Hematopoietic multipotent progenitor cell (in vitro differentiated cells): ENCODE measurements around the gene GPM6B. TPM values are rescaled to one million over a fixed set of nuclear protein-coding genes. Genes with fewer than 3 reads are reported as not detected.
"Not testable (repeated sequence)": the region's sequence is repeated elsewhere in the genome, so short reads cannot be mapped to it uniquely, and the experiment has no call there.

ENCODE experiments used
- DNase-seq, 3 donors: peaks; one replicate each; pipeline ENCODE4 v3.0.0-alpha.2; 2011 to 2015; ENCODE audit warnings: low read depth in 2 of 3, low spot score in 2 of 3
- total RNA-seq: library from RNA; depleted of rRNA; stranded (reverse); fragments of >200 nt; gene quantifications from one replicate; pipeline ENCODE4 v1.2.3, GENCODE V29; 2012

Gene GPM6B
- total RNA-seq, 1 donor = 0.81 TPM

- no peak for DNase-seq
These were observed 83.4 kb downstream of the GPM6B start for GRCh38 chrX:13733506-13733905.

GRCh38 chrX:13732246-13733067 lies 84.4 kb downstream of the GPM6B start:
- no peak for DNase-seq

GRCh38 chrX:13730523-13730922 lies 86.4 kb downstream of the GPM6B start:
- DNase-seq = not testable (repeated sequence)

- not testable (repeated sequence) for DNase-seq
These were observed 90.3 kb downstream of the GPM6B start for GRCh38 chrX:13726583-13726982.

- not testable (repeated sequence) for DNase-seq
These were observed 92.0 kb downstream of the GPM6B start for GRCh38 chrX:13724878-13725277.

GRCh38 chrX:13721819-13722519 lies 94.9 kb downstream of the GPM6B start:
- DNase-seq = peak in 2 of 3 donors; percentile 60 to 73

DNA sequence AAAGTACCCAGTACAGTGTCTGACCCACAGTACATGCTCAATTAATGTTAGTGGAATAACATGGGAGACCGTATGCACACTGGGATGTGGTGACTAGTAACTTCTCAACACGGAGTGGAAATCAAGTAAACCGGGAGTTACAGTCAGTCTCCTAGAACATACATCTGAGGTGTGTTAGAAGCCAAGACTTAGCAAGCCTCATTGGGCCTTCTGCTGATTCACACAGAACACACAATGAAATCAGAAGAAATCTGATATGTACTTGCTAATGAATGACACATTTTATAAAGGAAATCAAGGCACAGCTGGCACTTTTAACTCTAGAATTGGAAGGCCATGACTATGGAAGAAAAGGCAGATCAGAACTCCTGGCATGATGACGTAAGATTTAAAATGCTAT lies 95.5 kb downstream of the GPM6B start:
- no peak for DNase-seq

Other genes starting within 250 kb of the GPM6B start
- gene EGFL6, start 247.5 kb downstream of the GPM6B start, total RNA-seq = not detected
- 2.2 TPM for gene TCEANC, start 164.0 kb downstream of the GPM6B start, total RNA-seq
- 9.4 TPM for gene RAB9A, start 128.0 kb downstream of the GPM6B start, total RNA-seq
- gene TRAPPC2, start 82.5 kb downstream of the GPM6B start, total RNA-seq = 18.0 TPM
- 13.7 TPM for gene OFD1, start 82.3 kb downstream of the GPM6B start, total RNA-seq
- gene GEMIN8, start 212.8 kb upstream of the GPM6B start, total RNA-seq = 22.4 TPM